HepG2 (cell line): ENCODE results near the gene FUOM. TPM values are rescaled to one million over a fixed set of nuclear protein-coding genes. Genes with fewer than 3 reads are reported as not detected.

Source experiments
- MAFF ChIP-seq: IDR thresholded peaks from 2 replicates; pipeline ENCODE4 v1.6.1; 2011; ENCODE audit warnings: low read depth, low read length, improper control_type of control experiment
- MTA1 ChIP-seq: sonication (generic); formaldehyde crosslinking; IDR thresholded peaks from 2 replicates; pipeline ENCODE4 v1.4.0; 2020; ENCODE audit warnings: missing genetic modification reagents, mild to moderate bottlenecking, borderline replicate concordance
- NRL ChIP-seq: sonication (generic); formaldehyde crosslinking; IDR thresholded peaks from 2 replicates; pipeline ENCODE4 v1.5.0; 2020; ENCODE audit warnings: missing genetic modification reagents, mild to moderate bottlenecking, moderate library complexity, borderline replicate concordance
- STAG1 ChIP-seq: sonication (generic); formaldehyde crosslinking; IDR thresholded peaks from 2 replicates; pipeline ENCODE4 v1.4.0; 2020; ENCODE audit warnings: missing genetic modification reagents
- YY1 ChIP-seq: IDR thresholded peaks from 2 replicates; pipeline ENCODE4 v1.6.1; 2011; ENCODE audit warnings: low read length, low read depth, moderate library complexity, mild to moderate bottlenecking; ENCODE audit not compliant: insufficient read depth, insufficient replicate concordance
- ZFP37 ChIP-seq: sonication (generic); formaldehyde crosslinking; IDR thresholded peaks from 2 replicates; pipeline ENCODE4 v1.4.0; 2020; ENCODE audit warnings: missing genetic modification reagents, borderline replicate concordance
- ZNF451 ChIP-seq: sonication (generic); formaldehyde crosslinking; IDR thresholded peaks from 2 replicates; pipeline ENCODE4 v1.5.0; 2020; ENCODE audit warnings: mild to moderate bottlenecking, missing genetic modification reagents
- ZNF557 ChIP-seq: sonication (generic); formaldehyde crosslinking; IDR thresholded peaks from 2 replicates; pipeline ENCODE4 v1.4.0; 2020; ENCODE audit warnings: missing genetic modification reagents
- ZNF605 ChIP-seq: sonication (generic); formaldehyde crosslinking; IDR thresholded peaks from 2 replicates; pipeline ENCODE4 v1.8.0; 2022; ENCODE audit warnings: mild to moderate bottlenecking, missing genetic modification reagents
- polyA plus RNA-seq, 8 experiments: library from polyadenylated mRNA; depleted of rRNA in 3 of 8; stranded (reverse) in 7 of 8; unstranded in 1 of 8; fragments of >200 nt; fragmentation: Illumina TruSeq in 4 of 8; extraction: Trizol in 4 of 8; gene quantifications; 2 replicates each; pipeline versions ENCODE4 v1.2.1 to v1.2.3, GENCODE V29; 2011 to 2016; ENCODE audit warnings: low read depth in 4 of 8, missing spikeins in 1 of 8, mixed read lengths in 1 of 8; ENCODE audit not compliant: insufficient read depth in 1 of 8
- total RNA-seq, 5 experiments: library from RNA; depleted of rRNA; stranded (reverse); fragments of >200 nt; fragmentation: Illumina TruSeq; extraction: Trizol; gene quantifications; 2 replicates each; pipeline ENCODE4 v1.2.3, GENCODE V29; 2016; ENCODE audit warnings: low read depth in 1 of 5
- TF ChIP-seq, protein P1 (sequence below), 2 experiments: sonication (generic) in 1 of 2; formaldehyde crosslinking in 1 of 2; IDR thresholded peaks; 2 replicates each; pipeline versions ENCODE4 v1.6.1 to v1.9.0; 2014 to 2022; ENCODE audit warnings: antibody characterized with exemption in 1 of 2, borderline replicate concordance in 1 of 2, inconsistent platforms in 1 of 2, low read depth in 1 of 2, missing genetic modification reagents in 1 of 2
- TF ChIP-seq, protein P2 (sequence below): sonication (generic); formaldehyde crosslinking; IDR thresholded peaks from 2 replicates; pipeline ENCODE4 v1.4.0; 2020; ENCODE audit warnings: missing genetic modification reagents
- TF ChIP-seq, protein P3 (sequence below): sonication (generic); formaldehyde crosslinking; IDR thresholded peaks from 2 replicates; pipeline ENCODE4 v1.5.1; 2020; ENCODE audit warnings: missing genetic modification reagents, mild to moderate bottlenecking, borderline replicate concordance
- TF ChIP-seq, protein P4 (sequence below), 2 experiments: sonication (generic) in 1 of 2; formaldehyde crosslinking in 1 of 2; IDR thresholded peaks; 2 replicates each; pipeline versions ENCODE4 v1.4.0 to v1.6.1; 2018 to 2020; ENCODE audit warnings: missing genetic modification reagents in 2 of 2, borderline replicate concordance in 1 of 2, low read depth in 1 of 2, mild to moderate bottlenecking in 1 of 2, missing biosample characterization in 1 of 2
- TF ChIP-seq, protein P5 (sequence below): sonication (generic); formaldehyde crosslinking; IDR thresholded peaks from 2 replicates; pipeline ENCODE4 v1.4.0; 2020; ENCODE audit warnings: missing genetic modification reagents

The FUOM gene
- total and polyA plus RNA-seq, 2 of the 13 experiments (the other 11 are each of a cell fraction or from before 2014, with no cell fraction given) = 27.5 to 60.4 TPM

DNA sequence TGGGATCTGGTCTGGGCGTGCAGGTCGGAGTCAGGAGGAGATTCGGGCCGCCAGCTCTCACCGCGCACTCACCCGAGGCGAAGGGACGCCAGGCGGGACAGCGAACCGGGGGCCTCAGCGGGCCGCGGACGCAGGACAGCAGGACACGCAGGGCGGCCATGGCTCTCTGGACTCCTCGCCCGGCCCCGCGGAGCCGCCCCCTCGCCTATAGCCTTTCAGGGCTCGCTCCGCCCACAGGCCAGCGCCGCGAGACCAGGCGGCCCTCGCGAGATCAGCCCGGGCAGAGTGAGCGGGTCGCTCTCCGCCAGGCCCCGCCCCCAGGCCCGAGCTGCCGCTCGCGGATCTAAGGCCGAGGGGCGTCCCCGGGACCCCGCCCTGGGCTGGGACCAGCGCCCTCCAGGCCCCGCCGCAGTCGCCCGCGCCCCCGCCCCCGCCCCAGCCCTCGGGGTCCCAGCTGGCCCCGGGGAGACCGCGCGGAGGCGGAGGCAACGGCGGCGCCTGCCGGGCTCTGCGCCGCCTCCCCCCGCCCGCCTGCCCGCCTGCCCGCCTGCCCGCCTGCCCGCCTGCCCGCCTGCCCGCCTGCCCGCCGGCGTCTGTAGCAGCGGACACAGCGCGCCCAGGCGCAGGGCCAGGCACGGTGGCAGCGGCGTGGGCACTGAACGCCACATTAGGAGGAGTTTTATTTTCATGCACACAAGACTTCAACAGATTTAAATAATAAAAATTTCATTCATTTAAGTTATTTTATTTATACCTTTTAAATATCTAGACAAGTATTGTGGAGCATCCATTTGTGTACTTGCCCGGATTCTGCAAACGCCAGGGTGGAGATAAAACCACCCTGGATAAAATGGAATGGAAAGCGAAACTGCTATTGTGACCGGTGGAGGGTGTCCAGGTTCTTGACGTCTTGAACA lies 15.6 kb upstream of the FUOM start, which contains the start of gene ECHS1 (continued):
- TF ChIP-seq, protein P1, sequence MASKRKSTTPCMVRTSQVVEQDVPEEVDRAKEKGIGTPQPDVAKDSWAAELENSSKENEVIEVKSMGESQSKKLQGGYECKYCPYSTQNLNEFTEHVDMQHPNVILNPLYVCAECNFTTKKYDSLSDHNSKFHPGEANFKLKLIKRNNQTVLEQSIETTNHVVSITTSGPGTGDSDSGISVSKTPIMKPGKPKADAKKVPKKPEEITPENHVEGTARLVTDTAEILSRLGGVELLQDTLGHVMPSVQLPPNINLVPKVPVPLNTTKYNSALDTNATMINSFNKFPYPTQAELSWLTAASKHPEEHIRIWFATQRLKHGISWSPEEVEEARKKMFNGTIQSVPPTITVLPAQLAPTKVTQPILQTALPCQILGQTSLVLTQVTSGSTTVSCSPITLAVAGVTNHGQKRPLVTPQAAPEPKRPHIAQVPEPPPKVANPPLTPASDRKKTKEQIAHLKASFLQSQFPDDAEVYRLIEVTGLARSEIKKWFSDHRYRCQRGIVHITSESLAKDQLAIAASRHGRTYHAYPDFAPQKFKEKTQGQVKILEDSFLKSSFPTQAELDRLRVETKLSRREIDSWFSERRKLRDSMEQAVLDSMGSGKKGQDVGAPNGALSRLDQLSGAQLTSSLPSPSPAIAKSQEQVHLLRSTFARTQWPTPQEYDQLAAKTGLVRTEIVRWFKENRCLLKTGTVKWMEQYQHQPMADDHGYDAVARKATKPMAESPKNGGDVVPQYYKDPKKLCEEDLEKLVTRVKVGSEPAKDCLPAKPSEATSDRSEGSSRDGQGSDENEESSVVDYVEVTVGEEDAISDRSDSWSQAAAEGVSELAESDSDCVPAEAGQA (IDR thresholded peaks at IDR 0.05; ENCODE audit: low read depth) = no peak
- TF ChIP-seq, protein P1 (CRISPR knock-in tag; IDR thresholded peaks at IDR 0.05; ENCODE audit: borderline replicate concordance) = no peak
- TF ChIP-seq ZNF451 (CRISPR knock-in tag) (no peak), ZFP37 (no peak), ZNF557 (CRISPR knock-in tag) (no peak), MAFF (no peak), YY1 (peak; percentile 93), NRL (peak; percentile 62; the same call in 1 of the 2 replicates), STAG1 (CRISPR knock-in tag) (no peak), MTA1 (CRISPR knock-in tag) (no peak; the same call in 1 of the 2 replicates), ZNF605 (CRISPR knock-in tag) (peak; percentile 38; the same call in 1 of the 2 replicates)
- TF ChIP-seq, protein P2, sequence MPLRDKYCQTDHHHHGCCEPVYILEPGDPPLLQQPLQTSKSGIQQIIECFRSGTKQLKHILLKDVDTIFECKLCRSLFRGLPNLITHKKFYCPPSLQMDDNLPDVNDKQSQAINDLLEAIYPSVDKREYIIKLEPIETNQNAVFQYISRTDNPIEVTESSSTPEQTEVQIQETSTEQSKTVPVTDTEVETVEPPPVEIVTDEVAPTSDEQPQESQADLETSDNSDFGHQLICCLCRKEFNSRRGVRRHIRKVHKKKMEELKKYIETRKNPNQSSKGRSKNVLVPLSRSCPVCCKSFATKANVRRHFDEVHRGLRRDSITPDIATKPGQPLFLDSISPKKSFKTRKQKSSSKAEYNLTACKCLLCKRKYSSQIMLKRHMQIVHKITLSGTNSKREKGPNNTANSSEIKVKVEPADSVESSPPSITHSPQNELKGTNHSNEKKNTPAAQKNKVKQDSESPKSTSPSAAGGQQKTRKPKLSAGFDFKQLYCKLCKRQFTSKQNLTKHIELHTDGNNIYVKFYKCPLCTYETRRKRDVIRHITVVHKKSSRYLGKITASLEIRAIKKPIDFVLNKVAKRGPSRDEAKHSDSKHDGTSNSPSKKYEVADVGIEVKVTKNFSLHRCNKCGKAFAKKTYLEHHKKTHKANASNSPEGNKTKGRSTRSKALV = no peak
- TF ChIP-seq, protein P3, sequence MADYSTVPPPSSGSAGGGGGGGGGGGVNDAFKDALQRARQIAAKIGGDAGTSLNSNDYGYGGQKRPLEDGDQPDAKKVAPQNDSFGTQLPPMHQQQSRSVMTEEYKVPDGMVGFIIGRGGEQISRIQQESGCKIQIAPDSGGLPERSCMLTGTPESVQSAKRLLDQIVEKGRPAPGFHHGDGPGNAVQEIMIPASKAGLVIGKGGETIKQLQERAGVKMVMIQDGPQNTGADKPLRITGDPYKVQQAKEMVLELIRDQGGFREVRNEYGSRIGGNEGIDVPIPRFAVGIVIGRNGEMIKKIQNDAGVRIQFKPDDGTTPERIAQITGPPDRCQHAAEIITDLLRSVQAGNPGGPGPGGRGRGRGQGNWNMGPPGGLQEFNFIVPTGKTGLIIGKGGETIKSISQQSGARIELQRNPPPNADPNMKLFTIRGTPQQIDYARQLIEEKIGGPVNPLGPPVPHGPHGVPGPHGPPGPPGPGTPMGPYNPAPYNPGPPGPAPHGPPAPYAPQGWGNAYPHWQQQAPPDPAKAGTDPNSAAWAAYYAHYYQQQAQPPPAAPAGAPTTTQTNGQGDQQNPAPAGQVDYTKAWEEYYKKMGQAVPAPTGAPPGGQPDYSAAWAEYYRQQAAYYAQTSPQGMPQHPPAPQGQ (CRISPR knock-in tag) = no peak
- TF ChIP-seq, protein P4, sequence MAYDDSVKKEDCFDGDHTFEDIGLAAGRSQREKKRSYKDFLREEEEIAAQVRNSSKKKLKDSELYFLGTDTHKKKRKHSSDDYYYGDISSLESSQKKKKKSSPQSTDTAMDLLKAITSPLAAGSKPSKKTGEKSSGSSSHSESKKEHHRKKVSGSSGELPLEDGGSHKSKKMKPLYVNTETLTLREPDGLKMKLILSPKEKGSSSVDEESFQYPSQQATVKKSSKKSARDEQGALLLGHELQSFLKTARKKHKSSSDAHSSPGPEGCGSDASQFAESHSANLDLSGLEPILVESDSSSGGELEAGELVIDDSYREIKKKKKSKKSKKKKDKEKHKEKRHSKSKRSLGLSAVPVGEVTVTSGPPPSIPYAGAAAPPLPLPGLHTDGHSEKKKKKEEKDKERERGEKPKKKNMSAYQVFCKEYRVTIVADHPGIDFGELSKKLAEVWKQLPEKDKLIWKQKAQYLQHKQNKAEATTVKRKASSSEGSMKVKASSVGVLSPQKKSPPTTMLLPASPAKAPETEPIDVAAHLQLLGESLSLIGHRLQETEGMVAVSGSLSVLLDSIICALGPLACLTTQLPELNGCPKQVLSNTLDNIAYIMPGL (CRISPR knock-in tag; IDR thresholded peaks at IDR 0.05; ENCODE audit: borderline replicate concordance in 1 of 2, low read depth in 1 of 2) = peak; percentile 43 to 65; a peak in 2 of 4 replicates
- TF ChIP-seq, protein P5, sequence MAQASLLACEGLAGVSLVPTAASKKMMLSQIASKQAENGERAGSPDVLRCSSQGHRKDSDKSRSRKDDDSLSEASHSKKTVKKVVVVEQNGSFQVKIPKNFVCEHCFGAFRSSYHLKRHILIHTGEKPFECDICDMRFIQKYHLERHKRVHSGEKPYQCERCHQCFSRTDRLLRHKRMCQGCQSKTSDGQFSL (CRISPR knock-in tag) = peak; percentile 69
